HuH-7 (cell line): ENCODE results near the gene FEM1C.
"Not testable (repeated sequence)": the region's sequence is repeated elsewhere in the genome, so short reads cannot be mapped to it uniquely, and the experiment has no call there.

Experiments
- DNase-seq: peaks from one replicate; pipeline ENCODE4 v3.0.0; 2011; ENCODE audit warnings: low spot score

FEM1C gene

DNA sequence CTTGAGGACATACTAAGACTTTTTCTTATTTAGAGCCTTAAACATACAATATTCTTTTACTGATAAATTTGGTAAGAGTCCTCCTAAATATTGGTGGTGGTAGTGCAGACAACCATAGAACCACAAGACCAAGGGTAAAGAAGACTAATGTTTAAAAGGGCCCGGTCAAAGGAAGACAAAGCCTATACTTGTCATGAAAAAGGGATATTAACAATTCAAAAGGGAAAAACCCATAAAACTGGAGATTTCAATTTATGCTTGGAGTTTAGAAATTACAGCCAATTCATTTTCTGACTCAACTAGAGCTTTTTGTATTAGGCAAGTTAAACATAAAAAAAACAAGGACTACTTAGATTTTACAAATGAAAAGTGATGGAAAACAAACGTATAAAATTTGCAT is 24.4 kb downstream of the FEM1C start:
- no peak for DNase-seq

DNA sequence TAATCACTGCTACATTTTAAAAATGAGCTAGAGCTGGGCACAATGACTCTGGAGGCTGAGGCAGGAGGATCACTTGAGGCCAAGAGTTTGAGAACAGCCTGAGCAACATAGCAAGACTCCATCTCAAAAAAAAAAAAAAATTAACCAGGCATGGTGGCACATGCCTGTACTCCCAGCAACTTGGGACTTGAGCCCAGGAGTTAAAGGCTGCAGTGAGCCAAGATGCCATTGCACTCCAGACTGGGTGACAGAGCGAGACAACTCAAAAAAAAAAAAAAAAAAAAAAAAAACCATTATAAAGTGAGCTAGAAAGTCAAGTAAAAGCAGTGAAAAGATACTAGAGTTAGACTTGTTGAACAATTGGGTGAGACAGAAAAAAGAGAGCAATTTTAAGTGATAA is 28.2 kb downstream of the FEM1C start:
- DNase-seq: no peak

DNA sequence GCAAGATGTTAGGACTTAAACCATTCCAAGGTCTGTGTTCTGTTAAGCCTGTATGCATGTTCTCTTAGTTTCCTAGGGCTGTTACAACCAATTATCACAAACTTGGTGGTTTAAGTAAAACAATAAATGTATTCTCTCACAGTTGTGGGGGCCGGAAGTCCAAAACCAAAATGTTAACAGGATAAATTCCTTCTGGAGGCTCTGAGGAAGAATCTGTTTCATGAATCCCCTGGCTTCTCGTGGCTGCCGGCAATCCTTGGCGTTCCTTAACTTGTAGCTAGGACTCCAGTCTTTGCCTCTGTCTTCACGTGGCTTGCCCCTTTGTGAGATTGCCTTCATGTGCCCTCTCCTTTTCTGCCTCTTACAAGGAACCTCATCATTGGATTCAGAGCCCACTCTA is 30.4 kb downstream of the FEM1C start:
- DNase-seq: no peak

DNA sequence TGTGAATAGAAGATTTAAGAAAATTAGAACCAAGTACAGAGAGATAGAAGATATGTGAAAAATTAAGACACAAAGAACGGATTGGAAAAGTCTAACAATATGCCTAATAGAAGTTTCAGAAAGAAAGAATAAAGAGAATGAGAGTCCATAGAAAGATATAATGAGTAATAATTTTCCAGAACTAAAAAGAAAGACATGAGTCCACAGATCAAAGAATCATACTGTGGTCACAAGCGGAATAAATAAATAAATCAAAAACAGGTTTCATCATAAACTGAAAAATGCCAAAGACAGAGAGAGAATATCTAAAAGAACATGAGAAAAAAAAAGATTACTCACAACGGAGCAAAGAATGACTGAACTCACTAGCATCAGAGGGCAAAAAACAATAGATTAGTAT is 32.9 kb downstream of the FEM1C start:
- no peak for DNase-seq

DNA sequence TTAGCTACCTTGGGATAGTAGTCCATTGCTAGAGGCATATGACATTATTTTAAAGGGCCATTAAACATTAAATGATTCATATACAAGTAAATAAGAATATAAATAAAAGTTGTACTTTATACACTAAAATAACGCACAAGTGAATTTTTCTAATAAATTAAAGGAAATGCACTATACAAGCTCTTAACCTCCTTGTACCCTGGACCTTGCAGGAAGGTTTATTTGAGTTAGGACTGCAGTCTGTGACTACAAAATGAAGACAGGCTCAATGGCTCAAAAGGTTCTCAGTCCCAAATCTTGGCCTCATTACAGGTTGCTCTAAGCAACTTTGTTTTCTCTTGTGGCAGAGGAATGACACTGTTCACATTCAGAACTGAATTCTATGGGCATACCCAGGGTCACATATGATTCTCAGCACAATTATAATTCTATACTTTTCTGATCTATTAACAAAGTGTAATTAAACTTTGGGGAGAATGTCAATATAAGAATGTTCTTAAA is 34.4 kb downstream of the FEM1C start:
- DNase-seq: no peak

DNA sequence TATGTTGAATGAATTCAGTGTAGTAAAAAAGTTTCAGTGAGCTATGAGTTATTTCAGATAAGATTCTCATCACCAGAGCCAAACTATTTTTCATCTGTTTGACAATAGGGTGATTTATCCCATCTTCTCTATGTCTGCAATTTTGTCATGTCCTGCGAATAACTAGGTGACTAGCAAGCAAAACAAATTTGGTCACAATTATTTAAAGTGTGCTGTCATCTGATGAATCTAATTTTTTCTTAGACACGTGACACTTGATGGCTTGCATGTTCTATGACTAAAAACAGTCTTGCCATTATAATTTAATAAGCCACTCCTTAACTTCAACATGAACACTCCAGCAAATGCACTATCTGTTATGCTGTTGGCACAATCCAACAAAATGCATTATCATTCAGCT is 35.0 kb downstream of the FEM1C start:
- DNase-seq: no peak

DNA sequence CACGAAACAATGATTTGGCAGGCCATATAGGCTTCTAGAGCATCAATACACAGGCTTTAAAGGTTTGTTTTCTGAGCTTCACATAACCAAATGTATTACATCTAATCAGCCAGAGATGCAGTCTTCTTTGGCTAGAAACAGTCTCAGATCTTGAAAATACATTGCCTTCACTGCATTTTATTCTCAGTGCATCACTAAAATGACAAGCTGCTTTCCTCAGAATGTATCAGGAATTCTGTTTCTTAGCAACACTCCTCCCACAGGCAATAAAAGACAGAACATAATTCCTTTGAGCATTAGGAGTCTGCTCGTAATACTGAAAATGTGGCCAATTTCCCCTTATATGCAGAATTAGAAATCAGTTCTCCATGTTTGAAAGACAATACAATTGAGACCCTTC is 36.9 kb downstream of the FEM1C start:
- no peak for DNase-seq

DNA sequence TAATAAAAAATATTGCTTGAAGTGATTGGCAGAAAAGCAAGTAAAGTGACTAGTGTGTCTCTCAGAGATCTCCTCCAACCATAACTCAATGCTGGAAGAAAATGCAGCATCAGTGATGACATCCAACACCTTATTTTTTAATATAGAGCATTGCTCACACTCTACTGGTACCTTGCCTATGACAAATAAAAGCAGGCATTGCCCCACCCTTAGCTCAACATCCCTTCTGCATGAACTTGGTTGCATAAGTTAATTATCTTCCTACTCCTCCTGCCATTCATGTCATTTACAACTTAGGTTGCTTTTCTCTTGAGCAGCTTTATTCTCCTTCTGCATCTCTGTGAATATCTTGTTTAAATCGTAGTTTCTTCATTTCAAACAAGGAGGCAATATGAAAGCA is 41.2 kb downstream of the FEM1C start:
- no peak for DNase-seq

DNA sequence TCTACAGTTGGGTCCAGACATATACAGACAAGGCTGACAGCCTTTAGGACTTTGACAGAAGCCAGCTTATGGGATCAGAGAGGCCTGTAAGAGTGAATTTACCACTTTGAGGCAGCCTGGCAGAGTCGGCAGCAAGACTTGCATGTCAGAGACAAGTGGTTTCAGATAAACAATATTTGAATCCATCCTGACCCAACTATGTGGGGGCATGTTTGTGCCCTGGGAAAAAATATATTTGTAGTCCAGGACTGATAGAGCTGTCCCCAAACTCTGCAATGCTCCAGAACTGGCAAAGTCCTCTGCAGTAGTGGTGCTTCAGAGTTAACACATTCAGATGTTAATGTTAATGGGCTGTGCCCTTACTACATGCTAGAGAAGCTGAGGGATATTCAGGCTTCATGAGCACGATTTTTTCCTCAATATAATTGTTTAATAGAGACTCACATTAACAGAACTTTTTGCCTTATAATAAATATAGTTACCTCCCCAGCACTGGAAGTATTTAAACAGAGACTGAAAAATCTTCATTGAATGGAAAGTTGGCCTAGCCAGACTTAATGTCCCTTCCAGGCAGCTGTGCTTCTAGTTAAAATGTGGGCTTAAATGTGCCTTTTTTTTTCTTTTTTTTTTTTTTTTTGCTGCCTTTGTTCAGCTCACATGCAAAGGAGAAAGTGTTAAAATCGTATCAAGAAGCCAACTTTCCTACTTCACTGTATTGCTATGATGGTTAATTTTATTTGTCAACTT is 42.9 kb downstream of the FEM1C start:
- DNase-seq: no peak

DNA sequence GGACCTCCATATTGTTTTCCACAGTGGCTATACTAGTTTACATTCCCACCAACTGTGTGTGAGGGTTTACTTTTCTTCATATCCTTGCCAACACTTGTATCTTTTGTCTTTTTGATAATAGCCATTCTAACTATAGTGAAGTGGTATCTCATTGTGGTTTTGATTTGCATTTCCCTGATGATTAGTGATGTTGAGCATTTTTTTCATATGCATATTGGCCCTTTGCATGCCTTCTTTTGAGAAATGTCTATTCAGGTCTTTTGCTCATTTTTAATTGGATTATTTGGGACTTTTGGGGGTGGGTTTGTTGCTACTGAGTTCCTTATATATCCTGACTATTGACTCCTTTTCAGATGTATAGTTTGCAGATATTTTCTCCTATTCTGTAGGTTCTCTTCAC is 44.4 kb downstream of the FEM1C start:
- DNase-seq: no peak

DNA sequence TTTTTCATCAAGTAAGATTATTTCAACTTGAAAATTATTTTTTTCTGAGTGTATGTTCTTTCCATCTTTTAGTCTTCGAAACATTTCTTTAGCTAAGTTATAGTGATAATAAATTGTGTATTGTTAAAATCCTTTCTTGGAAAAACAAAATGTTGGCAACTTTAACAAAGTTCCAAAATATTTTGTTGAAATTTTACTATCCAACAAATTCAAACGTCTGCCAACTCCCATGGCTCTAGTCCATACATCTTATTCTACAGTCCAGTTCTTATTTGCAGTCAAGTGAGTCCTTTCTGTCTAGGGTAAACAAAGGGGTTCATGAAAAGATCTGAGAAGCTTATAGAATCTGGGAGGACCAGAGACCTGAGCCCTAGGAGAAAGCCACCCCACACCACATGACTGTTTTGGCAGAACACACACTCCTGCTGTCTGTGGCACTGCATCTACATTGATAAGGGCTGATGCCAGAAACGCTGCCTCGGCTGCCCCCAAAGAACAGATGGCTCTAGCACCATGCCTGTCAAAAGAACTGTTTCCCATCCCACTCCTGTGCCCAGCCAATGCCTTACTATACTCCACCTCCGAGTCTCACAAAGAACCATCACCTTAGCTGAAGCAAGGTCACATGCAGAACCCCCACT is 47.5 kb downstream of the FEM1C start:
- DNase-seq: no peak

DNA sequence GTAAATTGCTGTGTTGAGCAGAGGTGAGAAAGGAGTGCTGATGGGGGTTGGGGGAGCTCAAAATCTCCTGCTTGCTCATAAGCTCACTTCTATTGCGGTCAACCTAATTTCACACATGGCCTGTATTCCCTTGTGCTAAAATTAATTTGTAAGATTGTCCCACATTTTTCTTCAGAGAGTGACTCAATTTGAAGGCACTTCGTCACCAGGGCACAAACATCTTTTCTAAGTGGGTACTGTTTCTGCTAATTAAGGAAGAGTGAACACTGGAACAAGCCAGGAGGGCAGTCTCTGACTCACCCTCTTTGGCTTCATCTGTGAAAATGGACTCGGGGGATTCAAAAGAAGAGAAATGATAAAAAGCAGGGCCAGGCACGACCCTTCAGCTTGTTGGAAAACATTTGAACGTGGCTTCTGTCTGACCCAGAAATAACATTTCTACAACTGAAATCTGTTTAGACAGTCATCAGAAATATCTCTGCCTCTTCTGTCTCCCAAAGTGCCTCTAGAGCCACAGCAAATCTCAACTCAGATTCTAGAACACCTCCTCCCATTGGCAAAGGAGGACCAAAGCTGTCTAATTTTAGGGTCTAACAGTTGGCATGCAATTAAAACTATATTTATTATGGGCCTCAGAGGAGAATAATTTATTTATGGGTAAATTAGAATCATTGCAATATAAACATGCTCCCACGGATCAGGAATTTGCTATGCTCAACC is 49.8 kb downstream of the FEM1C start:
- DNase-seq: no peak

DNA sequence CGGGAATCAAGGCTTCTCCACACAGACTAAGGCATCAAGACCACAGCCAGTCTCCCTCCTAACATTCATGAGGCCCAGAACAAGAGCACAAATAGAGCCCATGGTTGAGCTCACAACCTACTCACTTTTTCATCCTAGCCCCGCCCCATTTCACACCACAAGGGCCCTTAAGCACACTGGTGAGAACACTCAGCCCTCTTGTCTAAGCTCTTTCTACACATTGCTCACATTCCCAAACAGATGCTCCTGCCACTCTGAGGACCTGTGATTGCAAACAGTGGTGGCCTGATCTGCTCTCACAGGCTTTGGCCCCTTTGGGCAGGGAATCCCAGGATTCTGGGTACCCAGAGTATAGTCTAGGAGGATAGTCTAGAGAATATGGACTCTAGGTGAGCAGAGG is 54.0 kb downstream of the FEM1C start:
- DNase-seq: no peak

DNA sequence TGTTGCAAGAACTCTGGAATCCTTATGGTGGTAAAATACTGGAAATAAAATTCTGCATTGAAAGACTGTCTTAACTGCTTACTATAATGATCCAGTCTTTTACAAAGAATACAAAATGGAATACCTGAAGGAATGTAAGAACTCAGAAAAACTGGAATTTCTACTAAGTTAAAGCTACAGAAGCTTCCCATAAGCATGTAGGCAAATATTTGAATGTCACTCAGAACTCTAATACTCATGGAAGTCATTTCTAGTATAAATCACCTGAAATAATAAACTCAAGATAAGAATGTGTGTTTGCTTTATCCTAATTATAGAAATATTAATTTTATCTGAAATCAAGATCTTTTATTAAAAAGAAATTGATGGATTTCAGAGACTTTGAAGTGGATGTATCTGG is 54.8 kb downstream of the FEM1C start:
- no peak for DNase-seq

DNA sequence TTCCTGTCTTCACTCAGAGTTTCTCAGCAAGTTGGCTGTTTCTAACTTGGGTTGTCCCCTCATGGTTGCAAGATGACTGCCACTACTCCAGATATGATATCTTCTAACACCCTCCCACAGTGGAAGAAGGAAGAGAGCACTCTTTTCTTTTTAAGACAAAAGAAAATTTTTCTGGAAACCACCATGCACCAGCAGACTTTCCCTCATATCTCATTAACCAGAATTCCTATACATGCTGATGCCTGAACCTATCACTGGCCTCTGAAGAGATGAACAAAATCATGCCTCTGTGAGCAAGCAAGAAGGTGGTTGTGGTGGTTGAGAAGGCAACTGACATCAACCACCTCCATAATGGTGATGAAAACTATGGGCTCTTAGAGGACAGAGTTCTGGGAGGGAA is 56.8 kb downstream of the FEM1C start:
- DNase-seq: no peak

DNA sequence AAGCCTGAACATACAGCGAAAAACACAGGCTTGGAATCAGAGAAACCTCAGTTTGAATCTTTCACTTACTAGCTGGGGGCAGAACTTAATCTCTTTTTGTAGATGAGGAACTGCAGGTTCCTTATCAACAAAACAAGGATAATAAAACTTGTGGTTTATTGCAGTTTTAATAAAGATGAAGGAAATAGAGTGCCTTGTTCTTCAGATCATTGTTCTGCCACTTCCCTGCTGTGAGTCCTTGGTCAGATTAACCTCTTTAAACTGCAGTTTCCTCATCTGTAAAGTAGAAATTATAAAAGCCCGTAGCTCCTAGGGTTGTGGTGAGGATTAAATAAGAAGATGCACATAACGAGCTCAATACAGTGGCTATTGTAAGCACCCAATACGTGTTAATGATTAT is 57.4 kb downstream of the FEM1C start:
- DNase-seq: no peak

DNA sequence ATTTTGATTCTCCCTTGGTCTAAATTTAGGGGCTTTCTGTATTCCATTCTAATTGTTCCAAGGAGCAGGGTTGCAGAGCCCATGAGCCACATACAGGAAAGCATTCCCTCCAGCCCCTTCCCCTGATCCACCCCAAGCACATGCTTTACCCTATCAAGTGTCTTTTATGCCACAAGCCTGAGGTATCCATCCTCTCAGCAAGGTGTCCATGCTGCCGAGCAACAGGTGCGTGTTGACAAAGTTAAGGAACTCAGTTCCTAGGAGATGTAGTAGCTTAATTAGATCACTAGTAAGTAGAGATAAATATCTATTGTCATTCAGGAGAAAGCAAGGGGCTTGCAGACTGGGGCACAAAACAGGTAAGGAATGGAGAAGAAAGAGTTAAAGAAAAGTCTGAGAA is 57.8 kb downstream of the FEM1C start:
- DNase-seq: no peak

DNA sequence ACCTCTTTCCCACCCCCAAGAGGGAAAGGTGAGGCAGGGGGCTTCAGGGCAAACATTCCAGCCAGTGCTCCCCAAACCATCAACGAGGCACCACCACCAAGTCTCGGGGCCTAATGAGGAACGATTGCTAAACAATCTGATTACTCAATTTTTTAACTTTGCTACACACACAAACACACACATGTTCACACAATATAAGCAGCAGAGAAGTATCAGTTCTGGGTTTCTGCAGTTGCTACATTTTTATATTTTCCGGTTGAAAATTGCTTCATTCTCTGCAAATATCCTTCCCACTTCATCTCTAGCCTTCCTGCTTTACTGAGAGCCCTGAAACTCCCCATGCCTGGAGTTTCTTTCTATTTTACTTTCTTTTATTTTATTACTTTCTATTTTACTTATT is 60.2 kb downstream of the FEM1C start:
- no peak for DNase-seq

DNA sequence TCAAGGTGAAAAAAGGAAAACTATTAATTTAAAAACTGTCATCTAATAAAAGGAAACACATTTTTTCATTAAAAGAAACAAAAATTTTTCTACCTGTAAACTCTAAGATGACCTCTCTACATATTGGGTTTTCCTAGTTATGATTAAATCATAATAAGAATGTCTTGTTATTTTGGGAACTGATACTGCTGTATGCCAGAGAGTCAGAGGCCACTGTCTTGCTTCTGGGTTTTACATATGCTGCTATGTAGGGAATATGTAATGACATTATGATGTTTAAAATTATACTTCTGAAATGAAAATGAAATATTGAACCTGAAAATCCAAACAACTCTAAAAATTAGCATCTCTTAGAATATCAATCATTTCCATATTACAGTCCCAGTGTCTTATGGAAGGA is 63.7 kb downstream of the FEM1C start:
- DNase-seq: no peak

DNA sequence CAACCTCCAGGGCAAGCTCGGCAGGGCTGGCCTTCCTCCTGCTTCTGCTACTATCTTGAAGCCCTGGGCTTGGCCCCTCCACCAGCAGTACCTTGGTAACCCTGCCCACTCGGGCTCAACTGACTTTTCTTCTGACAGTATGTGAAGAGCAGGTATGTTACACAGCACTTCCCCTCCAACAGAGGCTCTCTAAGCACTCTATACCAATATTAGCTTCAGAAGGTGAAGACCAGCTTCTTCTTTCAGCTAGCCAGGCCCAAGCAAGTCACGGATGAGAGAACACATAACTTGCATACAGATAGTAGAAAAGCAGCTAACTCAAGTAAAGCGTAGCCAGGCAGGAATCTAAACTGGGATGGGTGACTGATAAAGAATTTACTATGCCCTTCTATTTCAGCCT is 64.3 kb downstream of the FEM1C start:
- no peak for DNase-seq

DNA sequence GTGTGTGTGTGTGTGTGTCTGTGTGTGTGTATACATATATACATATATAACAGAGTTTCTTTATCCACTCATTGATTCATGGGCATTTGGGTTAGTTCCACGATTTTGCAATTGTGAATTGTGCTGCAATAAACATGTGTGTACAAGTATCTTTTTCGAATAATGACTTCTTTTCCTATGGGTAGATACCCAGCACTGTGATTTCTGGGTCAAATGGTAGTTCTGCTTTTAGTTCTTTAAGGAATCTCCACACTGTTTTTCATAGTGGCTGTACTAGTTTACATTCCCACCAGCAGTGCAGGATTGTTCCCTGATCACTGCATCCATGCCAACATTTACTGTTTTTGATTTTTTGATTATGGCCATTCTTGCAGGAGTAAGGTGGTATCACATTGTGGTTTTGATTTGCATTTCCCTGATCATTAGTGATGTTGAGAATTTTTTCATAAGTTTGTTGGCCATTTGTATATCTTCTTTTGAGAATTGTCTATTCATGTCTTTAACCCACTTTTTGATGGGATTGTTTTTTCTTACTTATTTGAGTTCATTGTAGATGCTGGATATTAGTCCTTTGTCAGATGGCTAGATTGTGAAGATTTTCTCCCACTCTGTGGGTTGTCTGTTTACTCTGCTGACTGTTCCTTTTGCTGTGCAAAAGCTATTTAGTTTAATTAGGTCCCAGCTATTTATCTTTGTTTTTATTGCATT is 65.3 kb downstream of the FEM1C start:
- not testable (repeated sequence) for DNase-seq

DNA sequence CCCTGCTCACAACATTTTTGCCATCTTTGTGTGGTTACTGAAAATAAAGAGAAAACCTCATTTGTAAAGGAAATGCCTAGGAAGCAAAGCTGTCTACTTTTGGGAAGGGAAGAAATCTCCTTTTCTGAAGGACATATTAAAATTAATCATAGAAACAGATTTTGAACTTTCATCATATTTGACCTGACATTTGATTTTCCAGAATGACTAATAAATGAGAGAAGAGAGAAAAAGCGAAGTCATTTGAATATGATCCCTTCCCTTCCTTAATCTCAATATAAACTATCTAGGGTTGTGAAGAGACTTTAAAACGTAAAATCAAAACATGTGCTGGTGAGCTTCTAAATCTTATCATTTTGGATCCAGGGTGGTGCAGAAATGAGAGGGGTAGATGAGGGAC is 66.3 kb downstream of the FEM1C start:
- no peak for DNase-seq

DNA sequence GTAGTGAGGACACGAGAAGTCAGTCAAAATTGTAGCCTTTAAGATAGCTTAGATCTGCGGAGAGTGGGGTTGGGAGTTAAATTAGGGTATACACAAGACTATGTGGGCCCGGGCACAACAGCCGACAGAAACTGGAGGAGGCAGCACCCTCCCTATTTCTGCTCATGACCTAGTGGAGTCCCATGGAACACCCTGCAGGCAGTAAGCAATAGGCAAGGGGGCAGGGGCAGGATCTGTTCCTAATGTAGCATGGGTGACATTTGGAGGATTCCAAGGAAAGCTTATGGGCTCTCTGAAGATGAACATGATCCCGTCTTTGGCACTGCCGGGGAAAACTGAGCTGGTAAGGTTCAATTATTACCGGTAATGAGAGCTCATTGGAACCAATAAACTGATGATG is 67.0 kb downstream of the FEM1C start:
- no peak for DNase-seq
